GM21367 (cell line): ENCODE measurements around the gene OR2A1.
"Not testable (repeated sequence)": the region's sequence is repeated elsewhere in the genome, so short reads cannot be mapped to it uniquely, and the experiment has no call there.

ENCODE experiments used
- ATAC-seq: cut with Tn5 transposase; IDR thresholded peaks from one replicate; pipeline ENCODE4 v1.9.1; 2021; ENCODE audit not compliant: unreplicated experiment

OR2A1 gene

GRCh38 chr7:144323359-144323758 lies 11.1 kb downstream of the OR2A1 start:
- ATAC-seq: not testable (repeated sequence)

DNA sequence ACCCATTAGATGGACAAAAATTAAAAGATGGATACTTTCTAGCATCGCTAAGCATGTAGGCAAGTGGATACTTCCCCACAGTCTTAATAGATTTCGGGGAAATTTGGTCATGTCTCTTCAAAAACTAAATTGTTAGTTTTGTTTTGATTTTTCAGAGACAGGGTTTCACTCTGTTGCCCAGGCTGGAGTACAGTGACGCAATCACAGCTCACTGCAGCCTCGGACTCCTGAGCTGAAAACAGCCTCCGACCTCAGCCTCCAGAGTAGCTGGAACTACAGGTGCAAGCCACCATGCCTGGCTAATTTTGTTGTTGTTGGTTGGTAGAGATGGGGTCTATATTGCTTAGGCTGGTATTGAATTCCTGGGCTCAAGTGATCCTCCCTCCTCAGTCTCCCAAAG lies 13.6 kb downstream of the OR2A1 start:
- not testable (repeated sequence) for ATAC-seq

- not testable (repeated sequence) for ATAC-seq
Observed at GRCh38 chr7:144330044-144330443, 17.8 kb downstream of the OR2A1 start.

- ATAC-seq: not testable (repeated sequence)
Observed at GRCh38 chr7:144331221-144331995, 19.2 kb downstream of the OR2A1 start.

DNA sequence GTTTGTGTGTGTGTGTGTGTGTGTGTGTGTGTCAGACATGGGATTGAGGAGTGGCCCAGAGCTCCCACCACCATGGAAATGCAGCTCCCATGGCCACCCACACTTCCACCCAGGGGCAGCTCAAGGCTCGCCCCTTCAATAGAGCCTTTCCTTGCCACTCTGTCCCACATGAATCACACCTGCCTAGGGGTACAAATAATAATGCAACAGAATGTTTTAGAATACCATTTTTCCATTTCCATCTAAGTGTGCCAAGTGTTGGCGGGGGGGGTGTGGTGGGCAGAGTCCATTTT lies 19.7 kb downstream of the OR2A1 start:
- ATAC-seq: not testable (repeated sequence)

GRCh38 chr7:144348625-144349024 lies 36.4 kb downstream of the OR2A1 start:
- ATAC-seq: peak; percentile 24

- ATAC-seq: not testable (repeated sequence)
Observed at GRCh38 chr7:144351667-144352066, 39.4 kb downstream of the OR2A1 start.

GRCh38 chr7:144355176-144355822 lies 43.1 kb downstream of the OR2A1 start, which contains the start of gene ARHGEF5:
ARHGEF5 (plus strand) TSS chr7:144355402; CDS start chr7:144362670, 7,268 bp downstream.
- ATAC-seq: peak; percentile 55

- ATAC-seq: not testable (repeated sequence)
Observed at GRCh38 chr7:144356185-144356584, 44.0 kb downstream of the OR2A1 start.

- ATAC-seq: not testable (repeated sequence)
Observed at GRCh38 chr7:144356860-144357259, 44.6 kb downstream of the OR2A1 start.

- not testable (repeated sequence) for ATAC-seq
Observed at GRCh38 chr7:144362061-144362460, 49.8 kb downstream of the OR2A1 start.

- ATAC-seq: not testable (repeated sequence)
Observed at GRCh38 chr7:144365523-144365922, 53.3 kb downstream of the OR2A1 start.

- not testable (repeated sequence) for ATAC-seq
Observed at GRCh38 chr7:144367250-144367649, 55.0 kb downstream of the OR2A1 start.

DNA sequence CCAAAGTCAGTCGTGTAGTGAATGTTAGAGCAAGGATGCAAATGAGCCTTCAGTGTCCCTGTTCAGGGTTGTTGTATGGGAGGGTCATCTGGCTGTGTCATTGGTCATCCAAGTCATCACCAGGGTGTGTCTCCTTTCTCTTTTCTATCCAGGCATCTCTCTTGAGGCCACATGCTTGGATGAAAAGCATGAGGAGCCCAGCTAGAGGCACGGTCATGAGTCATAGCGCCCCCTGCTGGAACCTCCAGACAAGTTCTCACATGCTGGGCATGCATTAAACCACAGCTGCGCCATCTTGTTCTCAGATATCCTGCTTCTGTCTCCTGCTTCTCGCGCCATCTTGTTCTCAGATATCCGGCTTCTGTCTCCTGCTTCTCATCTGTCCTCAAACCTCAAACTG lies 57.0 kb downstream of the OR2A1 start:
- ATAC-seq: not testable (repeated sequence)
